HEK293T (cell line): ENCODE results near the gene KIRREL3.

Source experiments
- ARNT ChIP-seq: fragments of 450-650 bp; IDR thresholded peaks from 2 replicates; pipeline ENCODE4 v1.6.1; 2017; ENCODE audit warnings: mild to moderate bottlenecking
- CTBP1 ChIP-seq: fragments of 450-650 bp; IDR thresholded peaks from 2 replicates; pipeline ENCODE4 v1.6.1; 2016; ENCODE audit warnings: borderline replicate concordance
- ELF4 ChIP-seq: fragments of 450-650 bp; IDR thresholded peaks from 2 replicates; pipeline ENCODE4 v1.6.1; 2017; ENCODE audit warnings: antibody characterized with exemption
- SP1 ChIP-seq: fragments of 450-650 bp; IDR thresholded peaks from 2 replicates; pipeline ENCODE4 v1.6.1; 2017
- ZNF384 ChIP-seq: fragments of 450-650 bp; IDR thresholded peaks from 2 replicates; pipeline ENCODE4 v1.6.1; 2016

GRCh38 chr11:126658306-126659056 lies 342.1 kb downstream of the KIRREL3 start:
- TF ChIP-seq ZNF384 = no peak
- TF ChIP-seq ELF4 = no peak
- no peak for TF ChIP-seq SP1
- TF ChIP-seq ARNT = no peak
- no peak for TF ChIP-seq CTBP1
